Fibroblast of lung (primary cell): ENCODE measurements around the gene SLC20A1.

Source experiments
- CTCF ChIP-seq, 2 donors: IDR thresholded peaks in 1 of 2; conservative IDR thresholded peaks in 1 of 2; 1 replicate in 1 of 2; 2 replicates in 1 of 2; pipeline ENCODE4 v1.5.1; 2011 to 2012; ENCODE audit warnings: low read length in 2 of 2, control low read depth in 1 of 2, inconsistent platforms in 1 of 2, low read depth in 1 of 2, mild to moderate bottlenecking in 1 of 2
- EZH2 ChIP-seq: IDR thresholded peaks from 2 replicates; pipeline ENCODE4 v1.5.1; 2012; ENCODE audit warnings: low read length, control low read depth, mild to moderate bottlenecking; ENCODE audit errors: missing control alignments

DNA sequence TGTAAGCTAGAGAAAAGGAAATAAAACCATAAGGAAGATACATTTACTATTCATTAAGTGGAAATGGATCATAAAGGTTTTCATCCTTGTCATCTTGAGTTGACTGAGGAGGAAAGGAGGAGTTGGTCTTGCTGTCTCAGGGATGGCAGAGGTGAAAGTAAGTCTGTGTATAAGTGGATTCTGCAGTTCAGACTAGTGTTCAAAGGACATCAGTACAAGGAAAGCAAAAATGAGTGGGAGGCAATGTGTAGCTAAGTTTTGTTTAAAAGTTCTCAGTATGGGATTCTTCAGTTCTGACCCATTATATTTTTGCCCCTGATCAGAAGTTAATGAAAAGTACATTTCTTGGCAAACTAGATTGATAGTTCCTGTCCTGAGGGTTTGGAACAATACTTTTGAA is 18.9 kb downstream of the SLC20A1 start:
- TF ChIP-seq CTCF (conservative IDR thresholded peaks at IDR 0.05 in 1 of 2, IDR thresholded peaks at IDR 0.05 in 1 of 2; ENCODE audit: low read depth in 1 of 2, low read length in 2 of 2) (no peak), EZH2 (no peak)
